GM12878 (cell line): ENCODE data around the gene PFKL. TPM values are rescaled to one million over a fixed set of nuclear protein-coding genes. Genes with fewer than 3 reads are reported as not detected.

ENCODE experiments used
- ATAC-seq: fragments of 200-7000 bp; cut with Tn5 transposase; 3 replicates; pipeline ENCODE4 v1.9.1; 2020; ENCODE audit warnings: mild to moderate bottlenecking, moderate library complexity
- BruUV-seq: library from RNA; stranded (reverse); fragments of 400-500 nt; replicated peaks from 2 replicates; lab custom pipeline; 2021; lab: Mats Ljungman, UMichigan
- CTCF ChIA-PET: fragments of 300-600 bp; sonication (Branson Sonifier 250); formaldehyde crosslinking; extraction: SDS; loops from one replicate; lab custom pipeline; 2021; ENCODE audit warnings: inconsistent platforms; lab: Yijun Ruan, JAX
- POLR2A ChIA-PET: fragments of 350-600 bp; formaldehyde crosslinking; extraction: SDS; loops from one replicate; lab custom pipeline; 2021; ENCODE audit warnings: inconsistent platforms; lab: Charles Lee
- RAD21 ChIA-PET: fragments of 300-600 bp; sonication (Branson Sonifier 250); formaldehyde crosslinking; loops from one replicate; lab custom pipeline; 2023; ENCODE audit warnings: antibody characterized with exemption; ENCODE audit not compliant: unreplicated experiment; lab: Charles Lee
- SMC1A ChIA-PET: fragments of 300-600 bp; sonication (Branson Sonifier 250); formaldehyde crosslinking; loops from one replicate; lab custom pipeline; 2023; ENCODE audit not compliant: unreplicated experiment, uncharacterized antibody; lab: Charles Lee
- DNase-seq: peaks from one replicate; pipeline ENCODE4 v3.0.0-alpha.2; 2011; ENCODE audit warnings: low read depth, low spot score
- FAIRE-seq: peaks from 3 replicates; lab custom pipeline; 2011; peaks lifted over from hg19 to GRCh38; lab: Jason Lieb, UNC
- H2AFZ ChIP-seq: 2 replicates; pipeline ENCODE4 v1.6.0; 2011; ENCODE audit warnings: low read depth, low read length, control low read depth; ENCODE audit not compliant: control insufficient read depth
- H3K27ac ChIP-seq: 2 replicates; pipeline ENCODE4 v1.5.1; 2011; ENCODE audit warnings: control low read depth; ENCODE audit not compliant: control insufficient read depth, insufficient read depth
- H3K27me3 ChIP-seq, 2 experiments: replicated peaks in 1 of 2; 2 replicates each; pipeline versions ENCODE4 v1.6.0 to v1.6.1; 2011; ENCODE audit warnings: low read length in 1 of 2; ENCODE audit not compliant: control insufficient read depth in 2 of 2, insufficient read depth in 2 of 2
- H3K36me3 ChIP-seq, 2 experiments: 2 replicates each; pipeline ENCODE4 v1.5.1; 2011; ENCODE audit warnings: low read length in 1 of 2; ENCODE audit not compliant: control insufficient read depth in 2 of 2, insufficient read depth in 2 of 2
- H3K4me1 ChIP-seq: 2 replicates; pipeline ENCODE4 v1.6.1; 2011; ENCODE audit warnings: mild to moderate bottlenecking, low read length, moderate library complexity, mixed read lengths; ENCODE audit not compliant: control insufficient read depth, insufficient read depth
- H3K4me2 ChIP-seq: 2 replicates; pipeline ENCODE4 v1.6.0; 2011; ENCODE audit warnings: control low read depth; ENCODE audit not compliant: control insufficient read depth, insufficient read depth
- H3K4me3 ChIP-seq: fragments of 200-600 bp; sonication (generic); 2 replicates; pipeline ENCODE4 v1.5.1; 2016
- H3K79me2 ChIP-seq: 2 replicates; pipeline ENCODE4 v1.6.0; 2011; ENCODE audit warnings: low read length; ENCODE audit not compliant: control insufficient read depth, insufficient read depth
- H3K9ac ChIP-seq: 2 replicates; pipeline ENCODE4 v1.8.0; 2011; ENCODE audit warnings: low read length, control low read depth, mixed read lengths; ENCODE audit not compliant: control insufficient read depth, insufficient read depth
- H3K9me3 ChIP-seq: replicated peaks from 3 replicates; pipeline ENCODE4 v1.5.1; 2011; ENCODE audit warnings: mild to moderate bottlenecking, low read length; ENCODE audit not compliant: control insufficient read depth, insufficient read depth
- H4K20me1 ChIP-seq: 2 replicates; pipeline ENCODE4 v1.6.0; 2011; ENCODE audit not compliant: control insufficient read depth, insufficient read depth
- BCL11A ChIP-seq: IDR thresholded peaks from 2 replicates; pipeline ENCODE4 v1.6.1; 2011; ENCODE audit warnings: low read depth, low read length
- CBFB ChIP-seq: IDR thresholded peaks from 2 replicates; pipeline ENCODE4 v1.6.1; 2016; ENCODE audit warnings: antibody characterized with exemption, low read depth
- KLF5 ChIP-seq: fragments of 450-650 bp; IDR thresholded peaks from 2 replicates; pipeline ENCODE4 v1.6.1; 2014; ENCODE audit warnings: mild to moderate bottlenecking; ENCODE audit not compliant: partially characterized antibody
- POU2F2 ChIP-seq: IDR thresholded peaks from 3 replicates; pipeline ENCODE4 v1.6.1; 2011; ENCODE audit warnings: low read depth, mild to moderate bottlenecking, low read length, borderline replicate concordance
- SP1 ChIP-seq: IDR thresholded peaks from one replicate; pipeline ENCODE4 v1.6.1; 2011; ENCODE audit warnings: low read depth, low read length
- STAT1 ChIP-seq: fragments of 450-650 bp; conservative IDR thresholded peaks from 2 replicates; pipeline ENCODE4 v1.6.1; 2014; ENCODE audit warnings: antibody characterized with exemption, mild to moderate bottlenecking
- TCF12 ChIP-seq: IDR thresholded peaks from 2 replicates; pipeline ENCODE4 v1.6.1; 2011; ENCODE audit warnings: low read depth, mild to moderate bottlenecking, low read length
- ZNF207 ChIP-seq: fragments of 450-650 bp; IDR thresholded peaks from 2 replicates; pipeline ENCODE4 v1.6.1; 2014; ENCODE audit warnings: antibody characterized with exemption, mild to moderate bottlenecking, borderline replicate concordance
- WGBS: methylation state at CpG from one replicate; pipeline ENCODE4 v1.1.6; 2016; ENCODE audit warnings: low lambda C conversion rate; ENCODE audit not compliant: insufficient replicate concordance, insufficient coverage; ENCODE audit errors: missing lambda C conversion rate; 5-methylcytosine and 5-hydroxymethylcytosine counted together
- in situ Hi-C: fragments of 300-500 bp; cut with MboI; formaldehyde crosslinking; loops from 9 replicates; pipeline ENCODE4 v1.14.3; 2018; ENCODE audit warnings: mixed read lengths
- intact Hi-C: fragments of 100-400 bp; cut with micrococcal nuclease; formaldehyde crosslinking; loops from one replicate; pipeline ENCODE4 v1.14.2; 2022; ENCODE audit not compliant: unreplicated experiment
- polyA plus RNA-seq, 11 experiments: library from polyadenylated mRNA; depleted of rRNA in 4 of 11; unstranded in 6 of 11; stranded (reverse) in 5 of 11; fragments of >200 nt; fragmentation: Nextera tagmentation in 4 of 11; fragmentation: Illumina TruSeq in 1 of 11; extraction: Ambion mirVana in 4 of 11; extraction: Trizol in 1 of 11; gene quantifications; 1 replicate in 1 of 11; 2 replicates in 10 of 11; pipeline versions ENCODE4 v1.2.1 to v1.2.3, GENCODE V29; 2011 to 2016; ENCODE audit warnings: inconsistent platforms in 2 of 11, missing spikeins in 2 of 11, low read depth in 1 of 11
- total RNA-seq, 4 experiments: library from RNA; depleted of rRNA in 3 of 4; stranded (reverse); fragments of >200 nt in 3 of 4; fragmentation: Illumina TruSeq in 1 of 4; extraction: Trizol in 1 of 4; gene quantifications; 2 replicates each; pipeline versions ENCODE4 v1.2.1 to v1.2.3, GENCODE V29; 2013 to 2021
- TF ChIP-seq, protein P1 (sequence below): IDR thresholded peaks from 2 replicates; pipeline ENCODE4 v1.6.1; 2011; ENCODE audit warnings: mild to moderate bottlenecking, low read depth, low read length, moderate library complexity; ENCODE audit not compliant: insufficient replicate concordance
- TF ChIP-seq, protein P2 (sequence below): fragments of 450-650 bp; IDR thresholded peaks from 2 replicates; pipeline ENCODE4 v1.6.1; 2016; ENCODE audit warnings: mild to moderate bottlenecking, moderate library complexity, borderline replicate concordance

PFKL gene
- total and polyA plus RNA-seq, 10 of the 15 experiments (the other 5 are each of a cell fraction or from before 2014, with no cell fraction given) = 1.2 to 192 (median 112) TPM

DNA sequence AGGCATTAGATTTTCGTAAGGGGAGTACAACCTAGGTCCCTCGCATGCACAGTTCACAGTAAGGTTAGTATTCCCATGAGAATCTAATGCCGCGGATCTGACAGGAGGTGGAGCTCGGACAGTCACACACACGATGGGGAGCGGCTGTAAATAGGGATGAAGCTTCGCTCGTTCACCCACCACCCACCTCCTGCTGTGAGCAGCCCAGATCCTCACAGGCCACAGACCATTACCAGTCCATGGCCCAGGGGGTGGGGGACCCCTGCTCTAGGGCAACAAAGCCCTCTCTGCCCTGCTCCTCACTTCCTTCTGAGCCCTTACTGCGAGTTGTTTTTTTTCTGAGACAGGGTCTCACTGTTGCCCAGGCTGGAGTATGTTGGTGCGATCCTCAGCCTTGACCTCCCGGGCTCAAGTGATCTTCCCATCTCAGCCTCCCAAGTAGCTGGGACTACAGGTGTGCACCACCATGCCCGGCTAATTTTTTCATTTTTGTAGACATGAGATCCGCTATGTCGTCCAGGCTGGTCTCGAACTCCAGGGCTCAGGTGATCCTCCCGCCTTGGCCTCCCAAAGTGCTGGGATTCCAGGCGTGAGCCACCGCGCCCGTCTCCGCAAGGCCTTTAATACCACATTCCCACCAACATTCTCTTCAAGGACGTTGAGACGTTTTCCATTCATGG lies 74.9 kb downstream of the PFKL start:
- Histone ChIP-seq H3K79me2 (no peaks in the 10 kb centered on the region), H3K4me2 (no peak overlapping the region)

More for the DNA sequence above, 74.9 kb downstream of the PFKL start:
- no peaks in the 10 kb centered on the region; the same call in 2 of the 3 replicates for H3K9me3 ChIP-seq
- no peak for DNase-seq
- peaks cover 3% of the 10 kb centered on the region; the same call in 1 of the 2 replicates for H3K4me1 ChIP-seq
- no peaks in the 10 kb centered on the region for H3K27me3 ChIP-seq
- no peaks in the 10 kb centered on the region; a peak in 1 of 4 replicates for H3K36me3 ChIP-seq
- TF ChIP-seq STAT1 = no peak
- no peak for TF ChIP-seq ZNF207
- TF ChIP-seq, protein P1, sequence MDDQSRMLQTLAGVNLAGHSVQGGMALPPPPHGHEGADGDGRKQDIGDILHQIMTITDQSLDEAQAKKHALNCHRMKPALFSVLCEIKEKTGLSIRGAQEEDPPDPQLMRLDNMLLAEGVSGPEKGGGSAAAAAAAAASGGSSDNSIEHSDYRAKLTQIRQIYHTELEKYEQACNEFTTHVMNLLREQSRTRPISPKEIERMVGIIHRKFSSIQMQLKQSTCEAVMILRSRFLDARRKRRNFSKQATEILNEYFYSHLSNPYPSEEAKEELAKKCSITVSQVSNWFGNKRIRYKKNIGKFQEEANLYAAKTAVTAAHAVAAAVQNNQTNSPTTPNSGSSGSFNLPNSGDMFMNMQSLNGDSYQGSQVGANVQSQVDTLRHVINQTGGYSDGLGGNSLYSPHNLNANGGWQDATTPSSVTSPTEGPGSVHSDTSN = no peak
- TF ChIP-seq POU2F2 = no peak
- TF ChIP-seq BCL11A = no peak
- TF ChIP-seq KLF5 = no peak
- TF ChIP-seq SP1 = no peak
- TF ChIP-seq, protein P2, sequence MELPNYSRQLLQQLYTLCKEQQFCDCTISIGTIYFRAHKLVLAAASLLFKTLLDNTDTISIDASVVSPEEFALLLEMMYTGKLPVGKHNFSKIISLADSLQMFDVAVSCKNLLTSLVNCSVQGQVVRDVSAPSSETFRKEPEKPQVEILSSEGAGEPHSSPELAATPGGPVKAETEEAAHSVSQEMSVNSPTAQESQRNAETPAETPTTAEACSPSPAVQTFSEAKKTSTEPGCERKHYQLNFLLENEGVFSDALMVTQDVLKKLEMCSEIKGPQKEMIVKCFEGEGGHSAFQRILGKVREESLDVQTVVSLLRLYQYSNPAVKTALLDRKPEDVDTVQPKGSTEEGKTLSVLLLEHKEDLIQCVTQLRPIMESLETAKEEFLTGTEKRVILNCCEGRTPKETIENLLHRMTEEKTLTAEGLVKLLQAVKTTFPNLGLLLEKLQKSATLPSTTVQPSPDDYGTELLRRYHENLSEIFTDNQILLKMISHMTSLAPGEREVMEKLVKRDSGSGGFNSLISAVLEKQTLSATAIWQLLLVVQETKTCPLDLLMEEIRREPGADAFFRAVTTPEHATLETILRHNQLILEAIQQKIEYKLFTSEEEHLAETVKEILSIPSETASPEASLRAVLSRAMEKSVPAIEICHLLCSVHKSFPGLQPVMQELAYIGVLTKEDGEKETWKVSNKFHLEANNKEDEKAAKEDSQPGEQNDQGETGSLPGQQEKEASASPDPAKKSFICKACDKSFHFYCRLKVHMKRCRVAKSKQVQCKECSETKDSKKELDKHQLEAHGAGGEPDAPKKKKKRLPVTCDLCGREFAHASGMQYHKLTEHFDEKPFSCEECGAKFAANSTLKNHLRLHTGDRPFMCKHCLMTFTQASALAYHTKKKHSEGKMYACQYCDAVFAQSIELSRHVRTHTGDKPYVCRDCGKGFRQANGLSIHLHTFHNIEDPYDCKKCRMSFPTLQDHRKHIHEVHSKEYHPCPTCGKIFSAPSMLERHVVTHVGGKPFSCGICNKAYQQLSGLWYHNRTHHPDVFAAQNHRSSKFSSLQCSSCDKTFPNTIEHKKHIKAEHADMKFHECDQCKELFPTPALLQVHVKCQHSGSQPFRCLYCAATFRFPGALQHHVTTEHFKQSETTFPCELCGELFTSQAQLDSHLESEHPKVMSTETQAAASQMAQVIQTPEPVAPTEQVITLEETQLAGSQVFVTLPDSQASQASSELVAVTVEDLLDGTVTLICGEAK = no peak
- TF ChIP-seq TCF12 = no peak
- TF ChIP-seq CBFB = no peak
- no peak overlapping the region for H2AFZ ChIP-seq
- intact Hi-C loops = no loop called here
- no peaks in the 10 kb centered on the region for H4K20me1 ChIP-seq
- POLR2A ChIA-PET = no interaction called here
- 84% methylated on average over 24 of the region's 24 CpGs for WGBS
- no peak overlapping the region for H3K27ac ChIP-seq
- SMC1A ChIA-PET = no interaction called here
- no peak for FAIRE-seq
- RAD21 ChIA-PET = no interaction called here
- no peak overlapping the region for H3K4me3 ChIP-seq
- CTCF ChIA-PET = no interaction called here
- H3K9ac ChIP-seq = no peak overlapping the region
- BruUV-seq = no TSS peak
- no peak for ATAC-seq
- in situ Hi-C loops = loop anchor here (5.0 kb wide), 2 partner anchors 48 to 78 kb away; no protein-coding TSS in a partner anchor
